GM12801 (cell line): ENCODE results near the gene MRPS34.

Experiments
- TF ChIP-seq, protein P1 (sequence below): IDR thresholded peaks from one replicate; pipeline ENCODE4 v1.5.1; 2011; ENCODE audit warnings: control low read depth; ENCODE audit not compliant: insufficient read length; ENCODE audit errors: extremely low read depth

MRPS34 gene

DNA sequence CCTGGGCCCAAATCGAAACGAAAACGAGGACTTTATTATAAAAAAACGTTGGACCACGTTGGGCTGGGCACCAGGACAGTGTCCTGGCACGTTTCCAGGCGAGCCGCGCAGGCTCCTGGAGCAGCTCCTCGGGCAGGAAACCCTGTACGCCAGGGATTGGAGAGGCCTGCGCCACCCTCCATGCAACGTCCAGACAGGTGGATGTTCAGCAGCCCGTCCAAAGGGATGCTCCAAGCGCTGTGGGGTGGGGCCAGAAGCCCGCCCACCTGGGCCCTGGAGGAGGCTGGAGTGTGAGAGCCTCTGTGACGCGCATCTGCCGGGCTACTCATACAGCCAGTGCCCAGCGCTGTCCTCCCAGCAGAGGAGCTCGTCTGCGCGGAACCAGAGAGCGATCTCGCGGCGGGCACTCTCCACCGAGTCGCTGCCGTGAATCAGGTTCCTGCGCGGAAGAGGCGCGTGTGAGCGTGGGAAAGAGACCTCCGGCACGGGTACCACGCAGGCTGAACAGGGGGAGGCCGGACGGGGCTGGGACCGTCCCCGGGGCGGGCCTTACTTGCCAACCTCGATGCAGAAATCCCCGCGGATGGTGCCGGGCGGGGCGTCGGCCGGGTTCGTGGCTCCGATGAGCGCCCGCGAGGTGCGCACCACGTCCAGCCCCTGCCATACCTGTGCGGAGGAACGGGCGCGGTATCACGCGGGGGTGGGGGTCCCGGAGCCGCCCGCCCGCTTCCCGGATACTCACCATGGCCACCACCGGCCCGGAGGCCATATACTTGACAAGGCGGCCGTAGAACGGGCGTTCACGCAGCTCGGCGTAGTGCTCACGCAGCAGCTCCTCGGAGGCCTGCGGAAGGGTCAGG lies 2.4 kb downstream of the MRPS34 start:
- TF ChIP-seq, protein P1, sequence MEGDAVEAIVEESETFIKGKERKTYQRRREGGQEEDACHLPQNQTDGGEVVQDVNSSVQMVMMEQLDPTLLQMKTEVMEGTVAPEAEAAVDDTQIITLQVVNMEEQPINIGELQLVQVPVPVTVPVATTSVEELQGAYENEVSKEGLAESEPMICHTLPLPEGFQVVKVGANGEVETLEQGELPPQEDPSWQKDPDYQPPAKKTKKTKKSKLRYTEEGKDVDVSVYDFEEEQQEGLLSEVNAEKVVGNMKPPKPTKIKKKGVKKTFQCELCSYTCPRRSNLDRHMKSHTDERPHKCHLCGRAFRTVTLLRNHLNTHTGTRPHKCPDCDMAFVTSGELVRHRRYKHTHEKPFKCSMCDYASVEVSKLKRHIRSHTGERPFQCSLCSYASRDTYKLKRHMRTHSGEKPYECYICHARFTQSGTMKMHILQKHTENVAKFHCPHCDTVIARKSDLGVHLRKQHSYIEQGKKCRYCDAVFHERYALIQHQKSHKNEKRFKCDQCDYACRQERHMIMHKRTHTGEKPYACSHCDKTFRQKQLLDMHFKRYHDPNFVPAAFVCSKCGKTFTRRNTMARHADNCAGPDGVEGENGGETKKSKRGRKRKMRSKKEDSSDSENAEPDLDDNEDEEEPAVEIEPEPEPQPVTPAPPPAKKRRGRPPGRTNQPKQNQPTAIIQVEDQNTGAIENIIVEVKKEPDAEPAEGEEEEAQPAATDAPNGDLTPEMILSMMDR = no peak

DNA sequence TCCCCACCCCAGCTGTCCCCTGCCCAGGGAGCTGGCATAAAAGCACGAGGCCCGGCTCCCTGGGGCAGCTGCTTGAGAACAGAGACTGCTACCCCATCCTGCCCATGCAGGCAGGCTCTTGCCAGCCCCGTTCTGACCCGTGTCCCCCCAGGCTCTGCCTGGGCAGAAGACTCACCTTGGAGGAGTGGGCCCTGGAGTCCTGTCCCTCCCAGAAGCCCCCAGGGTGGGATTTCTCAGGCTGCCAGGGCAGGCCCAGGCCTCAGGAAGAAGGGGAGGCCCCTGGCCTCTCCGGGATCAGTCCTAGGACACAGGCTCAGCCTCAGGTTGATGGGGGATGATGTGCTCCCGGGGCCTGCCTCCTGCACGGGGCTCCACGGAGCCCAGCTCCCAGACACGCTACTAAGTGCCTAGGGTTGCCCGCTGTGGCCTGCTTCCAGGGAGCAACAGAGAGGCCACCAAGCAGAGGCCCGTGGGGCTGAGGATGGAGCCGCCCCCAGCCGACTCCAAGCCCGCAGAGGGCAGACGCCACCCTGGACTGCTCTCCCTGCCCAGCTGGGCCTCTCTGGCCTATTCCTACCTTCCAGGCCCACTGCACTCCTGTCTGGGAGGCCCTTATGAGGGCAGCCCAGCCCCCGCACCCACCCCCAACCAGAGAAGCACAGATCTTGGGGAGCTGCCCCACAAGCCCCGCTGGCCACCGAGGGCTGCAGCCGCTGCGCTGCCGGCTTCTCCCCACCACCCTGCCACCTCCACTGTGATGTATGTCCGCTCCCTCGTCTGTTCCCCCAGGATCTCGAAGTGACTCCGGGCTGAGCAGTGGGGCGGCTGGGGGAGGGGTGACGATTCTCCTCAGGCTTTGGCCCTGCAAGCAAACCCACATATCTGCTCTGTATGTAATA lies 3.3 kb downstream of the MRPS34 start:
- TF ChIP-seq, protein P1 = no peak

DNA sequence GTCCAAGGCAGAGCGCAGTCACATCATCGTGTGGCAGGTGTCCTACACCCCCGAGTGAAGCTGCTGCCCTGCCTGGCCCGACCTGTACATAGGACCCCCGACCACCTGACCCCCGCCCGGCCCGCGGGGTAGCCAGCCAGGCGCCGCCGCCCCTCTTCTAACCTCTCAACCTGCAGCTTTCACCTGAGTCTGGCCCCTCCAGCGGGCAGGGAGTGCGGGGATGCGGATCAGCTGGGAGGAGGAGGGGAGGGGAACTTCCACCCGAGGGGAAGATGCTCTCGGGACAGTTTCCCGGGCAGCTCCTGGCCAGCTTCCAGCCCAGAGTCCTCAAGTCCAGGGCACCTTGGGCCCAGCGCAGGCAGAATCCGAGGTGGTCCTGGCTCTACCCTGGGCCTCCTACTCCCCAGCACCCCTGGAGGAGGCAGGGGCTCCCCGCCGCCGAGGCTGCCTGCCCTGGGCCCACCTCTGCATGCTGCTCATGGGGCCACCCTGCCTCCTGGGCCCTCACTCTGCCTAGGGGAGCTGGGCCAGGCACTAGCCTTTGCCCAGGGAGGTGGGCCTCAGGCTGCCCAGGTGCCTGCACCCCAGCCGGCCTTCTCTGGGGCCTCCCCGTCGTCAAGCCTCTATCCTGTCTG lies 4.0 kb downstream of the MRPS34 start:
- TF ChIP-seq, protein P1 = no peak

DNA sequence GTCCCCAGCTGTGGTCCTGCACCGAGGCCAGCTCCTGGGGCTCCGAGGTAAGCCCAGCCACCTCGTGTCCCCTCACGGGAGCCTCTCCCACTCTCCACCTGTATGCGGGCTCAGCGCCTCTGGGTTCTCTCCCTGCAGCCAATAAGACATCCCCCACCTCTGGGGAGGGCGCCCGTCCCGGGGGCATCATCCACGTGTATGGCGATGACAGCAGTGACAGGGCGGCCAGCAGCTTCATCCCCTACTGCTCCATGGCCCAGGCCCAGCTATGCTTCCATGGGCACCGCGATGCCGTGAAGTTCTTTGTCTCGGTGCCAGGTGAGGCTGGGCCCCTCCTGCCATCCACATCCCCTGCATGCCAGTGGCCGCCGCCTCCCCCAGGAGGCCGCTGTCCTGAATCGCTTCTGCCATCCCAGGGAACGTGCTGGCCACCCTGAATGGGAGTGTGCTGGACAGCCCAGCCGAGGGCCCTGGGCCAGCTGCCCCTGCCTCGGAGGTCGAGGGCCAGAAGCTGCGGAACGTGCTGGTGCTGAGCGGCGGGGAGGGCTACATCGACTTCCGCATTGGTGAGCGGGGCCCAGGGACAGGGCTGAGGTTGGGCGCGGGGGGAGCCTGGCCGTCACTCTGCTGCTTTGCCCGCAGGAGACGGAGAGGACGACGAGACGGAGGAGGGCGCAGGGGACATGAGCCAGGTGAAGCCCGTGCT lies 4.7 kb downstream of the MRPS34 start:
- TF ChIP-seq, protein P1 = no peak

DNA sequence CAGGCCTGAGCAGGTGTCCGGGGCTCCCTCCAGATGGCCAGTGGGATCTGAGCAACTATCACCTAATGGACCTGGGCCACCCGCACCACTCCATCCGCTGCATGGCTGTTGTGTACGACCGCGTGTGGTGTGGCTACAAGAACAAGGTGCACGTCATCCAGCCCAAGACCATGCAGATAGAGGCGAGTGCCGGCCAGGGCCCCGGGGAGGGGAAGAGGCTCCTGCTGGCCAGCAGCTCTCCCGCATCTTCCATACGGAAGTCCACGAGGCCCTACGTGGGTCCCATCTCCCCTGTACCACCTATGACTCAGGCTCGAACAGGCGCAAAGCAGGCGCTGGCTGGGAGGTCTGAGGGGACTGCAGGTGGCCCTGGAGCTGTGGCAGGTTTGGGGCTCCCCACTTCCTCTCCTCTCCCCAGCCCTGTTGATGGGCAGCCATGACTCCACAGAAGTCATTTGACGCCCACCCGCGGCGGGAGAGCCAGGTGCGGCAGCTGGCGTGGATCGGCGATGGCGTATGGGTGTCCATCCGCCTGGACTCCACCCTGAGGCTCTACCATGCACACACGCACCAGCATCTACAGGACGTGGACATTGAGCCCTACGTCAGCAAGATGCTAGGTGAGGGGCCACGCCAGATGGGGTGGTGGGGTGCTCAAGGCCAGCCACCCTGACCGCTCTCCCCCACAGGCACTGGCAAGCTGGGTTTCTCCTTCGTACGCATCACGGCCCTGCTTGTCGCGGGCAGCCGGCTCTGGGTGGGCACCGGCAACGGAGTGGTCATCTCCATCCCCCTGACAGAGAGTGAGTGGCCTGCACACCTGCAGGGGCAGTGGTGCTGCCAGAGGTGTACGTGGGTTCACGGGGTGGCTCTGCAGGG lies 5.6 kb downstream of the MRPS34 start:
- TF ChIP-seq, protein P1 = no peak

DNA sequence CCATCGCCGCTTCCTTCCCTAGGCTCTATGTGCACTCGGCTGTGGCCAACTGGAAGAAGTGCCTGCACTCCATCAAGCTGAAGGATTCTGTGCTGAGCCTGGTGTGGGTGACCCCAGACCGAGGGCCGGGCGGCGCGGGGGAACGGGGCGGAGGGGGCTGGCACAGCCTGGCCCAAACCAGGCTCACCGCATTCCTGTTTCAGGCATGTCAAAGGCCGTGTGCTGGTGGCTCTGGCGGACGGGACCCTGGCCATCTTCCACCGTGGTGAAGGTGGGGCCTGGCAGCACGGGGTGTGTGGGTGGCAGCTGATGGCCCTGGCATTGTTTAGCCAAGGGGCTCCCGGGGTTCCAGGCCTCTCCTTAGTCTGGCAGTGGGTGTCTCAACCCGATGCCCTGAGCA lies 6.2 kb downstream of the MRPS34 start:
- TF ChIP-seq, protein P1 = no peak
